GM23338 (cell line): ENCODE measurements around the gene ODAD3.

Experiments used
- CREB1 ChIP-seq: fragments of 250-450 bp; sonication (Bioruptor Pico); IDR thresholded peaks from 2 replicates; pipeline ENCODE4 v1.5.0; 2020; ENCODE audit warnings: low read depth, mild to moderate bottlenecking, moderate library complexity
- EZH2 ChIP-seq: fragments of 200-600 bp; sonication (generic); IDR thresholded peaks from one replicate; pipeline ENCODE4 v1.8.0; 2017; ENCODE audit warnings: antibody characterized with exemption, mild to moderate bottlenecking, low read depth; ENCODE audit not compliant: unreplicated experiment
- NANOG ChIP-seq: IDR thresholded peaks from 2 replicates; pipeline ENCODE4 v1.6.1; 2016; ENCODE audit warnings: antibody characterized with exemption, borderline replicate concordance
- POLR2AphosphoS5 ChIP-seq: IDR thresholded peaks from 2 replicates; pipeline ENCODE4 v1.6.1; 2016; ENCODE audit warnings: antibody characterized with exemption, low read depth
- STAT1 ChIP-seq: IDR thresholded peaks from one replicate; pipeline ENCODE4 v1.6.1; 2016; ENCODE audit warnings: antibody characterized with exemption; ENCODE audit not compliant: unreplicated experiment
- ZNF331 ChIP-seq: fragments of 250-450 bp; sonication (Bioruptor Pico); IDR thresholded peaks from 2 replicates; pipeline ENCODE4 v1.5.0; 2020; ENCODE audit warnings: low read depth, mild to moderate bottlenecking, moderate library complexity
- TF ChIP-seq, protein P1 (sequence below), 2 experiments: fragments of 200-600 bp in 1 of 2; sonication (generic) in 1 of 2; conservative IDR thresholded peaks; 2 replicates each; pipeline versions ENCODE4 v1.5.1 to v1.6.1; 2016 to 2017; ENCODE audit warnings: antibody characterized with exemption in 2 of 2, low read depth in 2 of 2, mild to moderate bottlenecking in 2 of 2, moderate library complexity in 1 of 2
- TF ChIP-seq, protein P2 (sequence below): IDR thresholded peaks from 2 replicates; pipeline ENCODE4 v1.6.1; 2016; ENCODE audit warnings: antibody characterized with exemption

DNA sequence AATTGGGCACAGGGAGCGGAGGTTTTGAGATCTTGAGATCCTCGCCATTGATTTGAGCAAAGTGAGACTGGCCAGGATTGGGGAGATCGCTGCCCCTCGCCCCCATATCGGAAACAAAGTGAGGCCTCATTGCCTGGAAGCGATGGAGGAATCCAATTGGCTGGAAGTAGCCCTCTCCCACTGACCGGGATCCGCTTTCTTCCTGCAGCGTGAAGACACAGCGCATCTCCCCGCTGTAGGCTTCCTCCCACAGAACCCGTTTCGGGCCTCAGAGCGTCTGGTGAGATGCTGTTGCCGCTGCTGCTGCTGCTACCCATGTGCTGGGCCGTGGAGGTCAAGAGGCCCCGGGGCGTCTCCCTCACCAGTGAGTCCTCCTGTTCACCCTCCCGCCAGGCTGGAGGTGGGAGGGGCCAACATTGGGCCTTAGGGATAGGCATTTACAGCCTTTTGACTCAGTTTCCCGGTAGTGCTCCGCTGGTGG, 952 bp upstream of the ODAD3 start:
- TF ChIP-seq POLR2AphosphoS5: no peak
- TF ChIP-seq, protein P1, sequence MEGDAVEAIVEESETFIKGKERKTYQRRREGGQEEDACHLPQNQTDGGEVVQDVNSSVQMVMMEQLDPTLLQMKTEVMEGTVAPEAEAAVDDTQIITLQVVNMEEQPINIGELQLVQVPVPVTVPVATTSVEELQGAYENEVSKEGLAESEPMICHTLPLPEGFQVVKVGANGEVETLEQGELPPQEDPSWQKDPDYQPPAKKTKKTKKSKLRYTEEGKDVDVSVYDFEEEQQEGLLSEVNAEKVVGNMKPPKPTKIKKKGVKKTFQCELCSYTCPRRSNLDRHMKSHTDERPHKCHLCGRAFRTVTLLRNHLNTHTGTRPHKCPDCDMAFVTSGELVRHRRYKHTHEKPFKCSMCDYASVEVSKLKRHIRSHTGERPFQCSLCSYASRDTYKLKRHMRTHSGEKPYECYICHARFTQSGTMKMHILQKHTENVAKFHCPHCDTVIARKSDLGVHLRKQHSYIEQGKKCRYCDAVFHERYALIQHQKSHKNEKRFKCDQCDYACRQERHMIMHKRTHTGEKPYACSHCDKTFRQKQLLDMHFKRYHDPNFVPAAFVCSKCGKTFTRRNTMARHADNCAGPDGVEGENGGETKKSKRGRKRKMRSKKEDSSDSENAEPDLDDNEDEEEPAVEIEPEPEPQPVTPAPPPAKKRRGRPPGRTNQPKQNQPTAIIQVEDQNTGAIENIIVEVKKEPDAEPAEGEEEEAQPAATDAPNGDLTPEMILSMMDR (conservative IDR thresholded peaks at IDR 0.05; ENCODE audit: low read depth in 2 of 2): no peak
- no peak for TF ChIP-seq STAT1
- TF ChIP-seq CREB1: no peak
- no peak for TF ChIP-seq EZH2
- no peak for TF ChIP-seq NANOG
- TF ChIP-seq, protein P2, sequence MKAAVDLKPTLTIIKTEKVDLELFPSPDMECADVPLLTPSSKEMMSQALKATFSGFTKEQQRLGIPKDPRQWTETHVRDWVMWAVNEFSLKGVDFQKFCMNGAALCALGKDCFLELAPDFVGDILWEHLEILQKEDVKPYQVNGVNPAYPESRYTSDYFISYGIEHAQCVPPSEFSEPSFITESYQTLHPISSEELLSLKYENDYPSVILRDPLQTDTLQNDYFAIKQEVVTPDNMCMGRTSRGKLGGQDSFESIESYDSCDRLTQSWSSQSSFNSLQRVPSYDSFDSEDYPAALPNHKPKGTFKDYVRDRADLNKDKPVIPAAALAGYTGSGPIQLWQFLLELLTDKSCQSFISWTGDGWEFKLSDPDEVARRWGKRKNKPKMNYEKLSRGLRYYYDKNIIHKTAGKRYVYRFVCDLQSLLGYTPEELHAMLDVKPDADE: no peak
- no peak for TF ChIP-seq ZNF331
